GM12872 (cell line): ENCODE data around the gene STPG1.

Experiments
- TF ChIP-seq, protein P1 (sequence below): IDR thresholded peaks from 3 replicates; pipeline ENCODE4 v1.5.1; 2011; ENCODE audit warnings: low read depth, mild to moderate bottlenecking, low read length, moderate library complexity; ENCODE audit not compliant: insufficient read depth

The STPG1 gene

DNA sequence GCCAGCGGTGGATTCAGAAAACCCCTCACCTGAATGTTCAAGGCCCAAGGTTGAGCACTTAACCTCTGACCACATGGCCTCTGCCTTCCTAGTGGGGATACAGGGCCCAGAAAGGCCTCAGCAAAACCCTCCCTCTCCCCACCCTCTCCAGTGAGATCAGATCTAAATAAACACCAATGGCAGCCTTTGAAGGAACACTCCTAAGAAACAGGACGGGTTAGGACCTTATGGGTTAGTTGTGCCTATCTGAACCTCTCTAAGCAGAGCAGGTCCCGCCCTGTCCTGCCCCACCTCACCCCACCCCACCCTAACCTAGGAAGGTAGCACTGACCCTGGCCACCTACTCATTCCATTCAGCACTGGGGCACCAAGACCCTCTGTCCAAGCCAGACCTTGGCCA lies 102.3 kb downstream of the STPG1 start:
- TF ChIP-seq, protein P1, sequence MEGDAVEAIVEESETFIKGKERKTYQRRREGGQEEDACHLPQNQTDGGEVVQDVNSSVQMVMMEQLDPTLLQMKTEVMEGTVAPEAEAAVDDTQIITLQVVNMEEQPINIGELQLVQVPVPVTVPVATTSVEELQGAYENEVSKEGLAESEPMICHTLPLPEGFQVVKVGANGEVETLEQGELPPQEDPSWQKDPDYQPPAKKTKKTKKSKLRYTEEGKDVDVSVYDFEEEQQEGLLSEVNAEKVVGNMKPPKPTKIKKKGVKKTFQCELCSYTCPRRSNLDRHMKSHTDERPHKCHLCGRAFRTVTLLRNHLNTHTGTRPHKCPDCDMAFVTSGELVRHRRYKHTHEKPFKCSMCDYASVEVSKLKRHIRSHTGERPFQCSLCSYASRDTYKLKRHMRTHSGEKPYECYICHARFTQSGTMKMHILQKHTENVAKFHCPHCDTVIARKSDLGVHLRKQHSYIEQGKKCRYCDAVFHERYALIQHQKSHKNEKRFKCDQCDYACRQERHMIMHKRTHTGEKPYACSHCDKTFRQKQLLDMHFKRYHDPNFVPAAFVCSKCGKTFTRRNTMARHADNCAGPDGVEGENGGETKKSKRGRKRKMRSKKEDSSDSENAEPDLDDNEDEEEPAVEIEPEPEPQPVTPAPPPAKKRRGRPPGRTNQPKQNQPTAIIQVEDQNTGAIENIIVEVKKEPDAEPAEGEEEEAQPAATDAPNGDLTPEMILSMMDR = no peak

DNA sequence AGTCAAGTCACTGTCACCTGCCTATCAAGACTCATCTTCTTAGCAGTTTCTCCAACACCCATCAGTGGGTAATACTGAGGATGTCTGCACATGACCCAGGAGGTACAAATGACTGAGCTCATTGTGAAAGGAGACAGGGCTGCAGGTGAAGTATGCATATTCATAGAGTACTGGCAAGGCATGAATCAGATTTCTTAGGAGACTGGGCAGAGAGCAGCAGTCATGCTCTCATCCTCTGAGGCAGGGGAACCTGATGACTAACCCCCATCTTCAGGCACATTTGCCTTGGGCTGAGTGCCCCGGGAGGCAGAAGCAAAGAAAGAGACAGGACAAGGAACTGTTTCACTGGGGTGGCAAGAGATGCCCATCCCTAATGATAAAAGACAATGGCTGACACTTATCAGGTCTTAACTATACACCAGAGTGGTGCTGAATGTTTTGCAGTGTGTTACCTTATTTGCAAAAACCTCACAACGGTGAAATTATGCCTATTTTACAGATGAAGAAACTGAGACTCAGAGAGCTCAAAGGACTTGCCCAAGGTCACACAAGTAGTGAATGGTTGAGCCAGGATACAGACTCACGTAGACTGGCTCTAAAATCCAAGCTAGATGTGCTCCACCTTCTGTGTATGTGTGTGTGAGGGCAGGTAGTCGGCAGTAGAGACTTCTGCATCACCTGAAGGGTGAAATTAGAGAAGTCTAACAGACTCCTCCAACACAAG lies 103.7 kb downstream of the STPG1 start:
- TF ChIP-seq, protein P1 = no peak

DNA sequence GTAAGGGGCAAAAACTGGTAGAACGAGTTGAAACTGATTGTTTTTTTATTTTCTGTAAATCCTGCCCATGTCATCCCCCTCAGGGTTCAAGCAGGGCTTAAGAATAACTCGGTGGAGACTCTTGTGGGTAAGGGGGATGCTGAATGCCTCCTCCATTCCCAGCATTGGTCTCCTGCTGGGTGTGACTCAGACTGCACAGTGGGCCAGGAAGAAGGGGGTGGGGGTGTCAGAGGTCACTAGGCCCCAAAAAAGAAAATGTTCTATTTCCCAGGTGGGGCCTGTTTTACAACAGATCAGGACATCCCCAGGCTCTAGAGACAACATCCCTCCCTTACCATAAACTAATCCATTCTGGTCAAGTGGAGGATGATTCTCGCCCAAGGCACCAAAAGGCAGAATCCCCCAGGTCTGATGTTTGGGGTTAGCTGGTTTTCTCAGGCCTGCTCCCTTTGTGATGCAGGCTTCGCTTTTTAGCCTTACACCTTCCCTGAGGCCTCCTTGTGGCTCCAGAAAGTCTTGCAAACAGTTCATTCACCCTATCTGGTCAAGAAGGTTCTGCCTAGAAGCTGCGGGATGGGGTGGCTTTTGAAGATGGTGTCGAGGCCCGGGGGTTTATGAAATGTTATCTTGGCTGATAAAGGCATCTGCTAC lies 105.1 kb downstream of the STPG1 start:
- TF ChIP-seq, protein P1 = peak; percentile 28; the same call in 1 of the 3 replicates
